Sigmoid colon (tissue), 4 donors: ENCODE measurements around the gene CCDC177.

ENCODE experiments used
- CTCF ChIP-seq, 4 experiments: fragments of 450-650 bp in 3 of 4; fragments of 200-600 bp in 1 of 4; IDR thresholded peaks; one replicate each; pipeline ENCODE4 v1.5.1; 2016 to 2019; ENCODE audit warnings: antibody characterized with exemption in 4 of 4, mild to moderate bottlenecking in 3 of 4, moderate library complexity in 2 of 4
- EP300 ChIP-seq, 4 donors: sonication (generic); formaldehyde crosslinking; IDR thresholded peaks; one replicate each; pipeline ENCODE4 v1.6.1; 2017; ENCODE audit warnings: antibody characterized with exemption in 4 of 4
- POLR2A ChIP-seq, 2 donors: fragments of 450-650 bp; IDR thresholded peaks; one replicate each; pipeline ENCODE4 v1.6.1; 2016; ENCODE audit warnings: antibody characterized with exemption in 2 of 2, mild to moderate bottlenecking in 2 of 2, moderate library complexity in 2 of 2

DNA sequence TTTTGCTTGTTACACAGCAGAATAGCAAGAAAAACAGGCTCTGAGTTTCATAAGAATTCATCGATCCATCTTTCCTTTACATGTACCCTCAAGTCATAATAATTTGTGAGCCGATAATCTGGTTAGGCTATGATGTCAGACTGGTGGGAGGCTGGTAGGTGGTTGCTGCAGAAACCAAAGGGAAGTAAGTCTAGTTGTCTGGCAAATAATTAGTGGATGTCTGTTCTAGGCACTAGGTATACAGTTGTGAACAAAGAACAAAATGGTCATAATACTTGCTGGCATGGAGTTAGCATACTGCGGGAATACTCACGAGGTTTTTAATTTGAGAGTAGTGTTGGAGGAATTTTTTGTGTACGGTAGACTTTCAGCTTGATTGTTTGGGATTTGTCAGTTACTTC, 45.5 kb upstream of the CCDC177 start:
- TF ChIP-seq EP300 (IDR thresholded peaks at IDR 0.05) (no peak), CTCF (IDR thresholded peaks at IDR 0.05) (no peak), POLR2A (IDR thresholded peaks at IDR 0.05) (no peak)
